WTC11 (cell line): ENCODE results near the gene CUL2.

ENCODE experiments used
- JUN ChIP-seq: sonication (generic); formaldehyde crosslinking; IDR thresholded peaks from 2 replicates; pipeline ENCODE4 v1.8.0; 2023; ENCODE audit warnings: mild to moderate bottlenecking, missing genetic modification reagents
- TF ChIP-seq, protein P1 (sequence below): fragments of 200-600 bp; IDR thresholded peaks from 2 replicates; pipeline ENCODE4 v1.8.0; 2022; ENCODE audit warnings: antibody characterized with exemption

DNA sequence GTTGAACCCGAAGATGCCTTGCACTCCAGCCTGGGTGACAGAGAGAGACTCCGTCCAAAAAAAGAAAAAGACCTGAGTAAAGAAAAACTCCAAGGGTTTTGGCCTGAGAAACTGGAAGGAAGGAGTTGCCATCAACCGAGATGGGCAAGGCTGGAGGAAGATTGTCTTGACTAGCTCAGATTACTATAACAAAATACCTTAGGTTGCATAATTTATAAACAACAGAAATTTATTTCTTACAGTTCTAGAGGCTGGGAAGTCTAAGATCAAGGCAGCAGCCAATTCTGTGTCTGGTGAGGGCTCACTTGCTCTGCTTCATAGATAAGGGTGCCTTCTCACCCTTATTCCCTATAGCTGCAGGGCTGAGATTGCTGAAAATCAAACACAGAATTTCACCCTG is 91.2 kb downstream of the CUL2 start:
- TF ChIP-seq, protein P1, sequence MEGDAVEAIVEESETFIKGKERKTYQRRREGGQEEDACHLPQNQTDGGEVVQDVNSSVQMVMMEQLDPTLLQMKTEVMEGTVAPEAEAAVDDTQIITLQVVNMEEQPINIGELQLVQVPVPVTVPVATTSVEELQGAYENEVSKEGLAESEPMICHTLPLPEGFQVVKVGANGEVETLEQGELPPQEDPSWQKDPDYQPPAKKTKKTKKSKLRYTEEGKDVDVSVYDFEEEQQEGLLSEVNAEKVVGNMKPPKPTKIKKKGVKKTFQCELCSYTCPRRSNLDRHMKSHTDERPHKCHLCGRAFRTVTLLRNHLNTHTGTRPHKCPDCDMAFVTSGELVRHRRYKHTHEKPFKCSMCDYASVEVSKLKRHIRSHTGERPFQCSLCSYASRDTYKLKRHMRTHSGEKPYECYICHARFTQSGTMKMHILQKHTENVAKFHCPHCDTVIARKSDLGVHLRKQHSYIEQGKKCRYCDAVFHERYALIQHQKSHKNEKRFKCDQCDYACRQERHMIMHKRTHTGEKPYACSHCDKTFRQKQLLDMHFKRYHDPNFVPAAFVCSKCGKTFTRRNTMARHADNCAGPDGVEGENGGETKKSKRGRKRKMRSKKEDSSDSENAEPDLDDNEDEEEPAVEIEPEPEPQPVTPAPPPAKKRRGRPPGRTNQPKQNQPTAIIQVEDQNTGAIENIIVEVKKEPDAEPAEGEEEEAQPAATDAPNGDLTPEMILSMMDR: no peak
- TF ChIP-seq JUN (CRISPR knock-in tag): no peak
